Ishikawa (cell line): ENCODE measurements around the gene SIAH2.

Source experiments
- CREB1 ChIP-seq: IDR thresholded peaks from 2 replicates; pipeline ENCODE4 v1.6.1; 2012; ENCODE audit warnings: low read depth
- EGR1 ChIP-seq: IDR thresholded peaks from 2 replicates; pipeline ENCODE4 v1.6.1; 2012
- FOXM1 ChIP-seq: IDR thresholded peaks from 2 replicates; pipeline ENCODE4 v1.6.1; 2012; ENCODE audit warnings: low read depth, borderline replicate concordance
- NFIC ChIP-seq: IDR thresholded peaks from 2 replicates; pipeline ENCODE4 v1.6.1; 2012
- RAD21 ChIP-seq: IDR thresholded peaks from 2 replicates; pipeline ENCODE4 v1.6.1; 2012; ENCODE audit warnings: low read depth
- REST ChIP-seq: IDR thresholded peaks from 2 replicates; pipeline ENCODE4 v1.6.1; 2012; ENCODE audit warnings: low read depth, mild to moderate bottlenecking
- TAF1 ChIP-seq: IDR thresholded peaks from 2 replicates; pipeline ENCODE4 v1.6.1; 2012; ENCODE audit warnings: low read depth, mild to moderate bottlenecking
- TCF12 ChIP-seq: IDR thresholded peaks from 2 replicates; pipeline ENCODE4 v1.6.1; 2012; ENCODE audit warnings: low read depth
- YY1 ChIP-seq: IDR thresholded peaks from 2 replicates; pipeline ENCODE4 v1.6.1; 2012; ENCODE audit warnings: low read depth
- TF ChIP-seq, protein P1 (sequence below): IDR thresholded peaks from 2 replicates; pipeline ENCODE4 v1.6.1; 2012

GRCh38 chr3:150786791-150787190, 23.8 kb upstream of the SIAH2 start:
- TF ChIP-seq FOXM1 (no peak), REST (no peak), TCF12 (no peak), EGR1 (no peak), RAD21 (no peak), YY1 (no peak), CREB1 (no peak), TAF1 (no peak), NFIC (no peak; the same call in 1 of the 2 replicates)
- TF ChIP-seq, protein P1, sequence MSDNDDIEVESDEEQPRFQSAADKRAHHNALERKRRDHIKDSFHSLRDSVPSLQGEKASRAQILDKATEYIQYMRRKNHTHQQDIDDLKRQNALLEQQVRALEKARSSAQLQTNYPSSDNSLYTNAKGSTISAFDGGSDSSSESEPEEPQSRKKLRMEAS: no peak
